Effector CD8-positive, alpha-beta T cell (primary cell): ENCODE measurements around the gene SYNM.
"Not testable (repeated sequence)": the region's sequence is repeated elsewhere in the genome, so short reads cannot be mapped to it uniquely, and the experiment has no call there.

Experiments used
- DNase-seq: peaks from one replicate; lab custom pipeline; 2025; lab: John Stamatoyannopoulos, UW

SYNM gene

DNA sequence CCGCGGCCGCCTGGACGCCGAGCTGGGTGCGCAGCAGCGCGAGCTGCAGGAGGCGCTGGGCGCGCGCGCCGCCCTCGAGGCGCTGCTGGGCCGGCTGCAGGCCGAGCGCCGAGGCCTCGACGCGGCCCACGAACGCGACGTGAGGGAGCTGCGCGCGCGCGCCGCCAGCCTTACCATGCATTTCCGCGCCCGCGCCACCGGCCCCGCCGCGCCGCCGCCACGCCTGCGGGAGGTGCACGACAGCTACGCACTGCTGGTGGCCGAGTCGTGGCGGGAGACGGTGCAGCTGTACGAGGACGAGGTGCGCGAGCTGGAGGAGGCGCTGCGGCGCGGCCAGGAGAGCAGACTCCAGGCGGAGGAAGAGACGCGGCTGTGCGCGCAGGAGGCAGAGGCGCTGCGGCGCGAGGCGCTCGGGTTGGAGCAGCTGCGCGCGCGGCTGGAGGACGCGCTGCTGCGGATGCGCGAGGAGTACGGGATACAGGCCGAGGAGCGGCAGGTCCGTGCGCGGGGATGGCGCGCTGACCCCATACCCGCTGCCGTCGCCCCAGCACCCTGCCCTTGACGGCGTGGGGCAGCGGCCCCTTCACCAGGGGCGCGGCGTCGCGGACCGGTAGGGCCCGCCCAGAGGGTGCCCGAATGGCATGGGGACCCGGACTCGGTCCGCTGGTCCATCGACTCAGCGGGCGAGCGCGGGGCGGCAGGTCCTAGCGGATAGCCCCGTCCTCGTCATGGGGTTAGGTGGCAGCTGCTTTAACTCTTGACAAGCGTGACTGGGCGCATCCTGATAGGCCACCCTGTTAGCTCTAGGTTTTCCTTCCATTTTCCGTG lies 848 bp downstream of the SYNM start:
- no peak for DNase-seq

DNA sequence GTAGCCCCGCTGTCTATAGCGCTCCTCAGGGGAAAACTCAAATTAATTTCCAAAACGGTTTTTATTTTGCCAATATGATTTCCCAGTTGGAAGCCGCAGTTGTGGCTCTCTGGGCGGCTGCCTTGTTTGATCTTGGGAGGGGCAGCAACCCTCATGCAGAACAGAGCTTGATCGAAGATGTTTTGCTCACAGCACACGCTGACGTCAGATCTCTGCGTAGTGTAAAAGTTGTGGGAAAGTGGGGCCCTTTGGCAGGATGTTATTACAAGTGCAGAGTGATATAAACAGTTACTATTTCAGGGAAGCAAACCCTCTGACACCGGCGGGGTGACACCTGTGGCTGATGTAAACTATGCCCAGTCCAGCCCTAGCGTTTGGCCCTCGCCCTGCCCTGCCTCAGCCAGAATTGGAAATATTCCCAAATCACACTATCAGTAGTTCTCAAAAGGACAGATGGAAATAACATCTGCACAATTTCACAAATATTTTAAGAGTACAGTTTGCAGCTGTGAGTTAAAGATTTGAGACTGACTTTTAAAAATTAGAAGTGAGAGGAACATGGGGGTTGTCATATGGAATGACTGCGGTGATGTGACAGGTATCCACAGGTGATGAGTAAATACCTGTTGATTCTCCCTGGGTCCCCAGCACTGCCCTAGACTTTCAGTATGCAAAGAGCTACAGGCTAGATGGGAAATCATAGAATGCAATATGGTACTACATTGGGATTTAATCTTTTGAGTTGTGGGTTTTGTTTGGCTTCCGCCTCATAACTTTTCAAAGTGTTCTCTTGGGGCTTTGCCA lies 1.7 kb downstream of the SYNM start:
- no peak for DNase-seq

DNA sequence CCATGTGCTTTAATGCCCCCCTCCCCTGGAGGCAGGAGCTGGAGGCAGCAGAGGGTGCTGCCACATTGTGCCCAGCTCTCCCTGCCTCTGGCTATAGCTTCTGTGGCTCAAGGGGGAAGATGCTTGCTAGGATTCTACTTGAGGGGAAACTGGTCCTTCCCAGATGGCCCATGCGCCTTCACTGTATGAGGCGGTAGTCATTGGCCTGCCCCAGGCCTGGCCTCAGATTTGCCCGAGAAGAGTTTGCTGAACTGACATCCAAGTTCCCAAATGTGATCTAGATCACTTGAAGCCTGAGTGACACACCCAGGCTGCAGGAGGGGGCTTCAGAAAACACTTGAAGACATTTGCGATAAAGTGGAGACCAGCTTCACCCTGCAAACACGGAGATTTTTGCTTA lies 4.1 kb downstream of the SYNM start:
- DNase-seq = no peak

DNA sequence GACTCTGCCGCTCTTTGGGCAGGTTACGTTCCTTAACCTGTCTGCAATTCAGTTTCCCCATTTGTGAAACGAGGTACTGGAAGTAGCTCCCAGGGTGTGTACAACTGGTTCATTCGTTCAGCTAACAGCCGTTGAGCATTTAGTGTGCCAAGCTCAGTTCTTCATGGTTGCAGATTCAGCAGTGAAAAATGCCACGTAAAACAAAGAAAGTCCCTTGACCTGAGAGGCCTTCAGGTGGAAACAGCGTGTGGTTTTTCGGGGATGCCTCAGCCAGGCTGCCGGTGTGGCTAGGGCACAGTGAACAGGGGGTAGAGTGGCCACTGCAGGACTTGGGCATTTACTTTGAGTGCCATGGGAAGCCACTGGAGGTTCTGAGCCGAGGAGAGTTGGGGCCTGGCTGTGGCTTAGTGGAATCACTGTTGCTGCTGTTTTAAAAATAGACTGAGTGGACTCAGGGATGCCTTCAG lies 4.7 kb downstream of the SYNM start:
- no peak for DNase-seq

DNA sequence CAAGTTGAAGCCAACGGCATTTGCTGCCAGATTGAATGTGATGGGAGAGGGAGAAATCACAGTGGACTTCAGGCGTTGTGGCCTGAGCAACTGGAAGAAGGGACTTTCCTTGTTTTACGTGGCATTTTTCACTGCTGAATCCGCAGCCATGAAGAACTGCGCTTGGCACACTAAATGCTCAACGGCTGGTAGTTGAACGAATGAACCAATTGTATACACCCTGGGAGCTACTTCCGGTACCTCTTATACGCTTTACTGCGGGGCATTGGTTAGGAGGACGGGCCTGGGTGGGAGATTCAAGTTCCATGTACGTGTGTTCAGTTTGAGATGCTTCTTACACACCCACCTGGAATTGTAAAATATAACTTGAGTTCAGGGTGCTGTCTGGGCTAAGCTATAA lies 5.2 kb downstream of the SYNM start:
- no peak for DNase-seq

DNA sequence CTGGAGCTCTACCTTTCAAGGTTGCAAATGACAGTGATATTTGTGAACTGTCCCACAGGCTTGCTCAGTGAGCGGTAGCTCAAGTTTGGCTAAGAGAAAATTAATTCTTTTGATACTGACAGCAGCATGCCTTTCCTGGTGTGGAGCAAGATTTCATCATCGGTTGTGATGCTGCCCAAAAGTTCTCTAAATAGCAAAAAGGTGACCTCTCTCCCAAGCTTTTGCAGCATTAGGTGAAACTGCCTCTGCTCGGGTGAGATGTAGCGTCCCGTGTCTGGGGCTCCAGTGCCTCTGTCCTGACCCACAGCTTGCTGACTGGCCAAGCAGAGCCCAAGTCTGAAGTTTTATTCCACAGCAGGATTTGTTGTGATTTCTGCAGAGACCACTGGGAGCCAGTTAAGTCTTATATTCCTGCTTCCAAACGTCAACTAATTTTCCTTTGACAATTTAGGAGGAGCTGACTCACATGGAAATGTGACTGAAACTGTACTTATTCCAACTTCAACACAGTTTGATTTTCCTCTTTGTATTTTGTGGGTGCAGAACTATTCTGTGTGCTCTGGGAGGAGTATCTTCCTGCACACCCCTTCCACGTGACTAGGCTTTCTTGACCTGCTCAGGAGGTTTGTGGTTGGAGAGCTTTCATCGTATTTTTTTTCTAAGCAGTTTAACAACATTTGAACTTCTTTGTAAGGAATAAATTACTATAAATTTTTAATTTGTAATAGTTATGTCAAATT lies 5.9 kb downstream of the SYNM start:
- DNase-seq = no peak

DNA sequence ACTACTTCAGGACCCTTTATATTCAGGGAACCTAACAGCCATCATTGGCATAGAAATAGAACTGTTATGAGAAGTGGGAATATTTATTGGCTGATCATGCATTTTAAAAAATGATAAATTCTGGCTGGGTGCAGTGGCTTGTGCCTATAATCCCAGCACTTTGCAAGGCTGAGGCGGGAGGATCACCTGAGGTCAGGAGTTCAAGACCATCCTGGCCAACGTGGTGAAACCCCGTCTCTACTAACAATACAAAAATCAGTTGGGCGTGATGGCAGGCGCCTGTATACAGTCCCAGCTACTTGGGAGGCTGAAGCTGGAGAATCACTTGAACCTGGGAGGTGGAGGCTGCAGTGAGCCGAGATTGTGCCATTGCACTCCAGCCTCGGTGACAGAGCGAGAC lies 6.8 kb downstream of the SYNM start:
- not testable (repeated sequence) for DNase-seq

DNA sequence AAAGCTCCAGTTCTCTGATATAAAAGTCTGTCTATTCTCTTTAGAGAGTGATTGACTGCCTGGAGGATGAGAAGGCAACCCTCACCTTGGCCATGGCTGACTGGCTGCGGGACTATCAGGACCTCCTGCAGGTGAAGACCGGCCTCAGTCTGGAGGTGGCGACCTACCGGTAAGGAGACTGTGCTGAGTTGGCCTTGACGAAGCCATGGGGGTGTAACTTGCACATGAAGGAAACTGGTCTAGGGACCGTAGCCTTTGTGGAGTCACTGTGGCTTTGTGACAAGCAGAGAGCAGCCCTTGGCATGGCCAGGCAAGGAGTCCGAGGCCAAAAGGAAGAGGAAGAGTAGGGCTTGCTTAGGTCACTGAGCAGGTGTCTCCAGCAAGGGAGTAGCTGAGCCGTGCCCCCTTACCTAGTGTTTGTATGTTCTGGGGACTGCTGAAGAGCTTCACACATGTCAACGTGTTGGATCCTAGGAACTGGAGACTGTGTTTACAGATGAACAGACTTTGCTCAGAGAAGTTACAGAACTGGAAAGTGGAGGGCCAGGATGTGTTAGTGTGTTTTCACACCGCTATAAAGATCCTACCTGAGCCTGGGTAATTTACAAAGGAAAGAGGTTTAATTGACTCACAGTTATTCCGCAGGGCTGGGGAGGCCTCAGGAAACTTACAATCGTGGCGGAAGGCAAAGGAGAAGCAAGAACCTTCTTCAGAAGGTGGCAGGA lies 8.8 kb downstream of the SYNM start:
- DNase-seq = no peak

DNA sequence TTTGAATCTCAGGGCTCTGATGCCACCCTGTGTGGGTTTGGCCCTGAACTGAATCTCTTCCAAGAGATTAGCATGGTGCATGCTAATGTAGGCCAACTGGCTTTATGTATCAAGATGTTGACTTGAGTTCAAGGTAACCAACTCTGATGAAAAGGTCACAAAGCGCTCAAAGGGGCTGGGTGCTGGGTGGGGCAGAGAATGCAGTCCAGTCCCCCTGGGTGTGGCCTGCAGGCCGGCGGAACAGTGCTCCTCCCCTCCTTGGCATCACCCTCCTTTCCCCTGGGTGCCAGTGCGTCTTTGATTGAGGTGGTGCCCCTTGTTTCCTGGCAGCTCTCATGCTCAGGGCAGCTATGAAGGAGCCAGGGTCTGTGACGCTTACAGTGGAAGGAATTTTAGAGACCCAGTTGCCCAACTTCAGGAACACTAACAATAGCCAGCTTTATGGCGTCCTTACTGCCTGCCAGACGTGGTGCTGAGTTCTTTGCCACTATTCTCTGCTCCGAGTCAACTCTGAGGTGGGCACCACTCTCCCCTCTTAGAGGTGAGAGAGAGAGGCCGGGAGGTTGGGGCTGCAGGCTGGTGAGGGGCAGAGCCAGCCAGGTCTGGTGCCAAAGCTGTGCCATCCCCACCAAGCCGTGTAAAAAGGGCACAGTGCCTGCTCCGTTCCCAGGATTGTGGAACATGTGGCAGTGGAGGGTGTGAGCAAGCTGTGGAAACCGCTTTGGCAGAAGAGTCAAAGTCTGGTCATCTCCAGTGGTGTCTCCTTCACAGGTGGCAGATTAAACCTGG lies 9.8 kb downstream of the SYNM start:
- DNase-seq = no peak

DNA sequence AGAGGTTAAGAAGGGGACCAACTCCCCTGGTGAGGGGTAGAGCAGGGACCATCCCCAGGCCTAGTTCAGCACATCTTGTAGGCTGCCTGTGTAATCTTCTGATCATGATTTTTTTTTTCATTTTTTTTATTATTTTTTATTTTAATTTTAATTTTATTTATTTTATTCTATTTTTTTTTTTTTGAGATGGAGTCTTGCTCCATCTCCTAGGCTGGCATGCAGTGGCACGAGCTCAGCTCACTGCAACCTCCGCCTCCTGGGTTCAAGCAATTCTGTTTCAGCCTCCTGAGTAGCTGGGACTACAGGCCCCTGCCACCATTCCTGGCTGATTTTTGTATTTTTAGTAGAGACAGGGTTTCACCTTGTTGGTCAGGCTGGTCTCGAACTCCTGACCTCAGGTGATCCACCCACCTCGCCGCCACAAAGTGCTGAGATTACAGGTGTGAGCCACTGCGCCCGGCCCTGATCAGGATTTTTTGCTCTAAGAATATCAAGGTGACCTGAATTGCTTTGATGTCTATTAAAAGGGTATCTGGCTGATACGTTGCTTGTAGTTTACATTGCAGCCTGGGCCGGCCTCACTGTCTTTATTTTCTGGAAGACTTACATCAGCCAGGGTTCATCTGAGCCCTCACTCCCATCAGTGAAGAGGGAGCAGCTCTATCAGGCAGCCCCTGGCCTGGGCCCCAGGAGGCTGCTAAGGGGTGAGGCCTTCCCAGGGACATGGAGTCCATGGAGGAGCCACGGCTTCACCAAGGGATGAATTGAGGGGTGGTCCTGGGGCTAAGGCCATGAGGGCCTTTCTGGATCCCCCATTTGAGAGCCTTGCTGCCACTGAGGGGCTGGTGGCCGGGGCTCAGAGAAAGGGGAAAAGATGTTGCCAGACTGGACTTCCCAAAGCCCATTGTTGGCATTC lies 10.7 kb downstream of the SYNM start:
- DNase-seq = no peak

DNA sequence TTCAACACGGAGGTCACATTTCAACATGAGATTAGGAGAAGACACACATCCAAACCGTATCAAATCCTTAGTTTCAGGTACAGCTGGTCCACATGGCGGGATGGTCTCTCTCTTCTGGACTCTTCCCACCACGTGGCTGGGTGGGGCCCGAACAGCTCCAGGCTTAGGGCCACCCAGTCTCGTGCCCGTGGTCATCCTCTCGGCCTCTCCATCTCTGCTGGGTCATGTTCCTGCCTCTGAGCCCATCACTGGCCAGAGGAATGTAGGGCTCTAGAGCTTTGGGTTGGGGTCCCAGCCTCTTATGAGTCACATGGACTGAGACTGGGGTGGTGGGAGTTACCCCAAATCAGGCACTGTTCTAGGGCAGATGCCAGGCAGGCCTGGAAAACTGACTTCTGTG lies 12.2 kb downstream of the SYNM start:
- DNase-seq = no peak

DNA sequence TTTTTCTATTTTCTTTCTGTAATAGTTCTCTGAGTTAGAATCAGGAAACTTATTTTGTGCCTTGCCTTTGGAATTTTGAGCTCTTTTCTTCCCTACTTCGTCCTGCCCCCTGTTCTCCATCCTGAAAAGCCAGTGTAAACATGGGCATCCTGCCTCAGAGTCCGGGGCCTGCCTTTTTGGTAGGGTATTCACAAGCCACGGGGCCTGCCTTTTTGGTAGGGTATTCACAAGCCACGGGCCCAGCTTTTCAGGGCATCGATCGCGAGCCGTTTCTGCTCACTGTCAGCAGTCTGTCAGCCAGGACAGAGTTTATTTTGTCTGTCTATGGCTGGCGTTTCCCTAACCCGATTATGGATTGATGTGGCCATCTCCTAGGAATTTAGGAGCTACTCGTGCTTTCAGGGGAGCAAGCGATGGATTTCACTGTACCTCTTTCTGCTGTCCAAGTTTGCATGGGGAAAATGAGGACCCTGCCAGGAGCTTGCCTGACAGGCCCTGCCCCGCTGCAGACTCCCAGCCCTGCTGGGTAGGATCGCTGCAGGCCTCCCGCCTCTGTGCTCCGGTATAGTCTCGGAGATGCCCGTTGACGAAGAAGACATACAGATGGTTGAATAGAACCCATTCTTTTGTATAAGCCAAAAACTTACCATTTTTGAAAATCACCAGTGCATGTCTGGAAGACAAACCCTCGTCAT lies 12.8 kb downstream of the SYNM start:
- DNase-seq = no peak

DNA sequence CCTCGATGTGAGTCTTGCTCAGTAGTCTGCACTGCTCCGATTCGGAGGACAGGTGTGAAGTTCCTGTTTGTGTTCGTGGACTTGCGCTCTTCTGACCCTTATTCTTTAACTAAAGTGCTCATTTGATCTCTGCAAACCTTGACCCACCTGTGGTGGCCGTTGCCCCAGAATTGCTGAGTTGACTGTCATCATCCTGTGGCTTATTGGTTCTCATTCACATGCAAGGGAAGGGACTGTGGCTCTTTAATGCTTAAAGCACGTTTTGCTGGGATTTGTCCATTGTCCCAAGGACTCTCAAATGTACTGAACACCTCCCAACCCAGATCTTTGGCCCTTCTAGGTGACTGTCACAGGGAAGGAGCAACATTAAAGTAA lies 13.4 kb downstream of the SYNM start:
- no peak for DNase-seq

DNA sequence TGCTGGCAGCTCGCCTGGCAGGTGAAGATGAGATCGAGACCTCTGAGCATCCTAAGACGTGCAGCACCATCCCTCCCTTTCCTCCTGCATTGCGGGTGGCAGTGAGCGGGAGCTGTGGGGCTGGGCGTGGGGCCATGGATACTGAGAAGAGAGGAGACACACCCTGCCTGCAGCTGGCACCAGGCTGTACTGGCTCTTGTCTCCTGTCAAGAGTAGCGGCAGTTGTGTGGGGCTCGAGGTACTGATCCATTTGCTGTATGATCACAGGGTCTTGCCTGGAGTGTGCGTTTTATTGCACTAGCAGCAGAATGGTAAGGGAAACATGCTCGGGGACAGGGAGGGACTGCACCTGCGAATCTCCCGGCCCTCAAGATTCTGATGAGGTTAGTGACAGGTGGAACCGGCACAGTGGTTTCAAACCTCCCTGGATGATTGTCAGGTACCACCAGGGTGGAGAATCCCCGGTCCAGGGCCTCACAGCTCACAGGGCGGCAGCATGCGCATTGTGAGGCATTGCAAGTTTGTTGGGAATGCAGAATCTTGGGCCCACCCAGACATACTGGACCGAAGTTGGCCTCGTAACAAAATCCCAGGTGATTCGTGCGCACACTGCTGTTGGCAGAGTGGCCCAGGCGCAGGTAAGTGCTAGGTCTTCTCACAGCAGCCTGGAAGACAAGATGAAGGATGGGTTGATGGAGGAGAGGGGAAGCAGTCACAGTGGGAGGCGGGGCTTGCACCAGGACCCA lies 14.1 kb downstream of the SYNM start:
- DNase-seq = no peak

DNA sequence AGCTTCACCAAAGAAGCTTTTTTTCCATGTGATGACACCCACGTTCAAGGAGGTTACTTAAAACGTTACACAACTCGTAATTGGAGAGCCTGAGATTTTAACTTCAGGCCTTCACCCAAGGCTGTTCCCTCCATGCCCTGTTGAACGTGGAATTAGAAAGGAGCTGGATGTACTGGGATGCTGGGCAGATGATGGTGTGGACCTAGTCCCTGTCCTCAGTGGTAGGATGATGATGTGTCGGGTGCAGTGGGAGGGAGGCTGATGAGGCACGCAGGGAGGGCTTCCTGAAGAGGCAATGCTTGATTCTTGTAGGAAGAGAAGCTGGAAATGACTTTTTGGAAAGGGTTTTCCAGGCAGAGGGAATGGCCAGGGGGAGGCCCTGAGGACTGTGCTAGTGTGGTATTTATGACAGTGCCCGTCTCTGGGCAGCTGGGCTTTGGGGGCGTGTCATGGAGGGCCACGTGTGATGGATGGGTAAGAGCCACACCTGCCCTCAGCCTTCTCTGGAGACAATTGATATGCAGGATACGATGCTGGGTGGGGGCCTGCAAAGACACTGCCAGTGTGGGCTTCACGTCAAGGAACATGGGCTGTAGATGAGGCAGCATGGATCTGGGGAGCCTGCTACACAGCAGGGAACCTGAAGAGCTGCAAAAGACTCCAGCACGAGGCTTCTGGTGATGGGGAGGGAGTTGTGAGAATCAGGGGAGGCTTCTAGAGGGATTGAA lies 15.3 kb downstream of the SYNM start:
- DNase-seq = no peak

DNA sequence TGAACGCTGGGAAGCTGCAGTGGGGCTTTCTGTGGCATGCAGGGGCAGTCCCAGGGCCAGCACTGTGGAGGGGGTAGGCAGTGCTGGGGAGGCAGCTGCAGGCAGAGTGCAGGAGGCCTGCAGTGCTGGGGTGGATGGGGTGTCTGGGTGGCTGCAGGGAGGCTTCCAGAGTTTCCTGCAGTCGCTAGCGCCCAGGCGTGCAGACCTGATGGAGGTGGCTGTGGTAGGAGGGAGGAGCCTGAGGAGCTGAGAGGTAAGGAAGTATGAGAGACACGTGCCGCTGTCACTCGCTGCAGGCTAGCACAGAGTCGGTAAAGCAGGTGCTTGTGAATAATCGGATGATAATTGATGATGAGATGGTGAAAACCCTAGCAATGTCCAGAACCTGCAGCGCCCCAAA lies 16.3 kb downstream of the SYNM start:
- DNase-seq = no peak

DNA sequence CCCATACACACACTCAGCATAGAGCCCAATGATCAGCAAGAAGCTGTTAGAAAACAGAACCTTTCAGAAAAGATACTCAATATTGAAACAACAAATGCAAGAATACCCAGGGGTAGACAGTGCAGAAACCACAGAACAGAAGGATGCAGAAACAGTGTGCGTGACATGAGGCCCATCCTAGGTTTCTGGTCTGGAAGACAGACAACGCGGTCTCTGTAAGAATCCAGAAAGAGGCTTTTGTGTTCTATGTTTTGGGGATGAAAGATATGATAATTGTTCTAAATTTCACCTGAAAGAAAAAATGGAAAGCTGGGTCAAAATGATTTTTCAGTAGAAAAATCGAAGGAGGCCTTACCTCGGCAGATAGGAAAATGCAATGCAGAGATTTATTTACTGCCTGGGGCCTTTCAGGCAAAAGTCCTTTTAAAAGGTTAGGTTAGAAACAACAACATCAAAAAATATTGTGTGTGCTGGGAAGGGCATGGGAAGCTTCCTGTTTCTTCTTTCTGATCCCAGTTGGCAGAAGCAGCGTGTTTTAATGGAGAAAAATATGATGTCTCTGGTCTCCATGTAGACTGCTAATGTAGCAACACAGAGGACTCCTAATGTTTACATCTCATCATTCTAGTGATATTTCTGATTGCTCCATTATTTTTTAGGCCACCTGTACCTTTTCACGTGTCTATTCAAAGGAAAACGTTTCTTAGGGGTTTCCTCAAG lies 17.0 kb downstream of the SYNM start:
- no peak for DNase-seq
